ENCODE measurements around the gene GNAI3.

- TF ChIP-seq POLR2AphosphoS5 (IDR thresholded peaks at IDR 0.05; ENCODE audit: insufficient read depth, low read depth, low read length) (no peak), CTCF (IDR thresholded peaks at IDR 0.05; ENCODE audit: extremely low read depth in 1 of 2, insufficient read depth in 1 of 2, low read depth in 1 of 2, low read length in 2 of 2) (peak; percentile 74 to 82), POLR2A (IDR thresholded peaks at IDR 0.05; ENCODE audit: low read depth, low read length) (peak; percentile 45), EZH2 (IDR thresholded peaks at IDR 0.05; ENCODE audit: borderline replicate concordance, low read depth, low read length, severe bottlenecking) (no peak), MAX (IDR thresholded peaks at IDR 0.05; ENCODE audit: insufficient read depth, insufficient read length) (no peak), GATA2 (IDR thresholded peaks at IDR 0.05; ENCODE audit: insufficient read depth, insufficient read length, low read depth, low read length) (no peak)
Observed at GRCh38 chr1:109546311-109547109, 1.9 kb upstream of the GNAI3 start.

Measured in endothelial cell of umbilical vein (primary cell).